OCI-LY3 (cell line): Measurements from ENCODE around the gene PRKCE.

Experiments
- CTCF ChIP-seq: fragments of 200-600, 300-600 bp; sonication (generic); IDR thresholded peaks from 2 replicates; pipeline ENCODE4 v1.5.1; 2014; ENCODE audit warnings: antibody characterized with exemption, low read length, low read depth
- EZH2phosphoT487 ChIP-seq: fragments of 200-600 bp; shearing (Covaris generic); IDR thresholded peaks from 2 replicates; pipeline ENCODE4 v1.6.1; 2018; ENCODE audit warnings: antibody characterized with exemption, mixed run types, low read depth

- TF ChIP-seq CTCF: no peak
- TF ChIP-seq EZH2phosphoT487: no peak
Observed at GRCh38 chr2:46101557-46102220, 450.2 kb downstream of the PRKCE start.
